Measurements from ENCODE around the gene APBA3. TPM values are rescaled to one million over a fixed set of nuclear protein-coding genes. Genes with fewer than 3 reads are reported as not detected.

Gene APBA3
- total and polyA plus RNA-seq, 12 donors = 7.4 to 22.6 (median 11.5) TPM

DNA sequence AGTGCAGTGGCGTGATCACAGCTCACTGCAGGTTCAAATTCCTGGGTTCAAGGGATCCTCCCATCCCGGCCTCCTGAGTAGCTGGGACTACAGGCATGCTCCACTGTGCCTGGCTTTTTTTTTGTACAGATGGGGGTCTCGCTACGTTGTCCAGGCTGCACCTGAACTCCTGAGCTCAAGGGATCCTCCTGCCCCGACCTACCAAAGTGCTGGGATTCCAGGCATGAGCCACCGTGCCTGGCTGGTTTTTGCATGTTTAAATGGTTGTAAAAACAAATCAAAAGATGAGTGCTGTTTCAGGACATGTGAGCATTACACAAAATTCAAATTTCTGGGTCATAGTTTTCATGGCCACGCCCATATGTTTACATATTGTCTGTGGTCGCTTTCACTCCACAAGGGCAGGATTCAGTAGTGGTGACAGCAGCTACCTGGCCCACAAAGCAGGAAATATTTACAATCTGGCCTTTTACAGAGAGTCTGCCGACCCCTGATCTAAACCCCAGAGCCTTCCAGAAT is 19.4 kb upstream of the APBA3 start:
- 90 to 92% methylated on average over 9 of the region's 9 CpGs for WGBS, 2 donors
- DNase-seq (no peak), ATAC-seq (no peak)
- intact Hi-C loops (cut with DNase I) = loop anchor here in 2 of 10 donors (5.0 kb wide), 1 partner anchor 41 kb away; no protein-coding TSS in a partner anchor
- Histone ChIP-seq H3K9me3 (peaks cover 0 to 28% (median 21%) of the 10 kb centered on the region in 11 donors), H3K4me3 (no peak overlapping the region), H3K27me3 (peaks cover 16 to 39% (median 35%) of the 10 kb centered on the region in 7 donors), H3K36me3 (no peaks in the 10 kb centered on the region), H3K27ac (no peak overlapping the region), H3K4me1 (peaks cover 0 to 11% (median 3%) of the 10 kb centered on the region in 9 donors)
- TF ChIP-seq, protein P1, sequence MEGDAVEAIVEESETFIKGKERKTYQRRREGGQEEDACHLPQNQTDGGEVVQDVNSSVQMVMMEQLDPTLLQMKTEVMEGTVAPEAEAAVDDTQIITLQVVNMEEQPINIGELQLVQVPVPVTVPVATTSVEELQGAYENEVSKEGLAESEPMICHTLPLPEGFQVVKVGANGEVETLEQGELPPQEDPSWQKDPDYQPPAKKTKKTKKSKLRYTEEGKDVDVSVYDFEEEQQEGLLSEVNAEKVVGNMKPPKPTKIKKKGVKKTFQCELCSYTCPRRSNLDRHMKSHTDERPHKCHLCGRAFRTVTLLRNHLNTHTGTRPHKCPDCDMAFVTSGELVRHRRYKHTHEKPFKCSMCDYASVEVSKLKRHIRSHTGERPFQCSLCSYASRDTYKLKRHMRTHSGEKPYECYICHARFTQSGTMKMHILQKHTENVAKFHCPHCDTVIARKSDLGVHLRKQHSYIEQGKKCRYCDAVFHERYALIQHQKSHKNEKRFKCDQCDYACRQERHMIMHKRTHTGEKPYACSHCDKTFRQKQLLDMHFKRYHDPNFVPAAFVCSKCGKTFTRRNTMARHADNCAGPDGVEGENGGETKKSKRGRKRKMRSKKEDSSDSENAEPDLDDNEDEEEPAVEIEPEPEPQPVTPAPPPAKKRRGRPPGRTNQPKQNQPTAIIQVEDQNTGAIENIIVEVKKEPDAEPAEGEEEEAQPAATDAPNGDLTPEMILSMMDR (IDR thresholded peaks at IDR 0.05) = no peak

DNA sequence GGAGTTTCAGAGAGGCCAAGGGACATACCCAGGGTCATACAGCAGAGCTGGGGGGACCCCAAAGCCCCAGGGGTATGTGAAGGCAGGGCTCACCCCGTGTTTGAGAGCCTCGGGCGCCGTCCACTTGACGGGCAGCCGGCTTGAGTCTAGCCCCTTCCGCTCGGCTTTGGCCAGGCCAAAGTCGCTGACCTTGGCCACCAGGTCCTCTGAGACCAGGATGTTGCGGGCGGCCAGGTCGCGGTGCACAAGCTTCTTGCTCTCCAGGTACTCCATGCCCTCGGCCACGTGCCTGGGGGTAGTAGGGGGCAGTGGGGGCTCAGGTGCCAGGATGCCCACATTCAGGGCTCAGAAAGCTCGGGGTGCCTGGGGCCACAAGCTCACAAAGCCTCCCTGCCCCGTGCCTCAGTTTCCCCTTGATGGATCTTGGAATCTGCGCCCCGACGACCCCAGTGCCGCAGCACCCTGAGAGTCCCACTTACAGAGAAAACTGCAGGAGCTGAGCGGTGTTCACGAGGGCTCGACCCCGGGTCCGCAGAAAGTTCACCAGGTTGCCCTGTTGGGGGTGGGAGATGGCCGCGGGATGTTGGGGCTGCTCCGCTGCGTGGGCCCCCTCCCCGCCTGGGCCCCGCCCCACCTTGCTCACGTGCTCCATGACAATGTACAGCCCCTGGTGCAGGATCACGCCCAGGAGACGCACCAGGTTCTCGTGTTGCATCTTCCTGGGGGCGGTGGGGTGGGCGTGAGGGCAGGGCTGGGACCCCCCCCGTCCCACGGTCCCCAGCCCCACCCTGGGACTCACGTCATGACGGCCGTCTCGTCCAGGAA is 17.6 kb upstream of the APBA3 start:
- 70 to 73% methylated on average over 44 of the region's 44 CpGs for WGBS, 2 donors

DNA sequence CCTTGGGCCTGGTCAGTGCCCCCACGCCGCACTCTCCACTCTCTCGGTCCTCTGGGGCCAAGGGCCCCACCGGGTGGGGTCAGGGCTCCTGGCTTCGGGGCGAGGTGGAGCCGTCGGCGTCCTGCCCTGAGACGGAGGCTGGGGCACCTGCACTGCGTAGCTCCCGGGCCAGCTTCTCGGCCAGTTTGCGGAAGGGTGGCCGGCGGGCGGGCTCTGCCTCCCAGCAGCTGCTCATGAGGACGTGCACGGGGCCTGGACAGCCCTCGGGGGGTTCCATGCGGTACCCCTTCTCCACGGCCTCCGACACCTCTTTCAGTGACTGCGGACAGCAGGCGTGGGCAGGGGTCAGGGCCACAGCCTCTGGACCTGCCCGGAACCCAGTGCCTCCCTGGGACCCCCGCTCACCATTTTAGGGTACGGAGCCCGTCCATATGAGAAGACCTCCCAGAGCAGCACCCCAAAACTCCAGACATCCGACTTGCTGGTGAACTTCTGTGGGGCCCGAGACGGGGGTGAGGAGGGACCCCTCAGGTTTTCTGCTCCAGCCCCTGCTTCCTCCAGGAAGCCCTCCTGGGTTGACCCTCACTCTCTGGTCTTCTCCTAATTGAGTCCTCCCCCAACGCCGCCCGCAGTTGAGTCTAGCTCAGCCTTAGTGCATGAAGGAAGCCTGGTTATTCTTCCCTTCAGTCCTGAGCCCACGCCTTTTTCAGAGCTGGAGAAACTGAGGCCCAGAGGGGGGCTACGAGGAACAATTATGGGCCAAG is 16.8 kb upstream of the APBA3 start:
- ATAC-seq (no peak), DNase-seq (no peak)
- Histone ChIP-seq H3K9me3 (peaks cover 0 to 28% (median 21%) of the 10 kb centered on the region in 11 donors), H3K4me3 (no peak overlapping the region), H3K27me3 (peaks cover 4 to 13% (median 10%) of the 10 kb centered on the region in 7 donors), H3K36me3 (no peaks in the 10 kb centered on the region), H3K4me1 (no peaks in the 10 kb centered on the region), H3K27ac (no peak overlapping the region)
- TF ChIP-seq, protein P1 (IDR thresholded peaks at IDR 0.05) = no peak
- whole genome bisulfite sequencing, 2 donors = 88 to 89% methylated on average over 37 of the region's 37 CpGs
- intact Hi-C loops (cut with DNase I) = no loop called here

More for the DNA sequence above, 17.6 kb upstream of the APBA3 start:
- Histone ChIP-seq H3K4me1 (no peaks in the 10 kb centered on the region), H3K27me3 (peaks cover 4 to 21% (median 18%) of the 10 kb centered on the region in 7 donors), H3K36me3 (no peaks in the 10 kb centered on the region), H3K9me3 (peaks cover 0 to 28% (median 21%) of the 10 kb centered on the region in 11 donors), H3K27ac (no peak overlapping the region), H3K4me3 (no peak overlapping the region)
- intact Hi-C loops (cut with DNase I) = no loop called here
- DNase-seq = no peak
- TF ChIP-seq, protein P1 (IDR thresholded peaks at IDR 0.05) = no peak
- ATAC-seq = no peak

DNA sequence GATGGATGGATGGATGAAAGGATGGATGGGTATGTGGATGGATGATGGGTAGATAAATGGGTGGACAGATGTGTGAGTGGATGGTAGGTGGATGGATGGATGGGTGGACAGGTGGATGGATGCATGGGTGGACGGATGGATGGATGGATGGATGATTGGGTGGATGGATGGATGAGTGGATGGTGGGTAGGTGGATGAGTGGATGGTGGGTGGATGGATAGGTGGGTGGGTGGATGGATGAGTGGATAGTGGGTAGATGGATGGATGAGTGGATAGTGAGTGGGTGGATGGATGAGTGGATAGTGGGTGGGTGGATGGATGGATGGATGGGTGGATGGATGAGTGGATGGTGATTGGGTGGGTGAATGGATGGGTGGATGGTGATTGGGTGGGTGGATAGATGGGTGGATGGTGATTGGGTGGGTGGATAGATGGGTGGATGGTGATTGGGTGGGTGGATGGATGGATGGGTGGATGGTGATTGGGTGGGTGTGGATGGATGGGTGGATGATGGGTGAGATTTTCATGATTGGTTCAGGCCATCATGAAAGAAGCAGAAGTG is 15.1 kb upstream of the APBA3 start:
- H3K4me3 ChIP-seq = no peak overlapping the region
- ATAC-seq (no peak), DNase-seq (no peak)
- 81 to 92% methylated on average over 1 of the region's 1 CpG for WGBS, 2 donors
- H3K9me3 ChIP-seq = peaks cover 0 to 13% (median 9%) of the 10 kb centered on the region in 11 donors
- TF ChIP-seq, protein P1 (IDR thresholded peaks at IDR 0.05) = no peak
- intact Hi-C loops (cut with DNase I) = no loop called here
- H3K36me3 ChIP-seq = no peaks in the 10 kb centered on the region
- H3K27me3 ChIP-seq = no peaks in the 10 kb centered on the region
- no peaks in the 10 kb centered on the region for H3K4me1 ChIP-seq
- H3K27ac ChIP-seq = no peak overlapping the region
